ENCODE results near the gene ABCC10.

- no peak for TF ChIP-seq CTCF (IDR thresholded peaks at IDR 0.05)
- no peak for TF ChIP-seq POLR2A (IDR thresholded peaks at IDR 0.05)
Measured at GRCh38 chr6:43442935-43443334, 15.6 kb downstream of the ABCC10 start.

Data from ovary (tissue), 3 donors.